NOMO-1 (cell line): ENCODE measurements around the gene ATMIN.
A peak's percentile ranks its signal among the peaks of the same experiment; 100 is the strongest.

ENCODE experiments used
- DNase-seq, 2 experiments: peaks; one replicate each; lab custom pipeline; 2025; ENCODE audit not compliant: unreplicated experiment in 2 of 2; lab: John Stamatoyannopoulos, UW

The ATMIN gene

GRCh38 chr16:81035398-81035974 lies at the start of gene ATMIN:
Gene ATMIN (plus strand): TSS chr16:81035842. CDS start chr16:81035871, 29 bp downstream.
- DNase-seq: peak; percentile 67 to 89

GRCh38 chr16:80986557-80986956 lies 49.1 kb upstream of the ATMIN start:
- no peak for DNase-seq

GRCh38 chr16:80988756-80989155 lies 46.9 kb upstream of the ATMIN start:
- DNase-seq: no peak

GRCh38 chr16:80989801-80990200 lies 45.8 kb upstream of the ATMIN start:
- DNase-seq: no peak

- no peak for DNase-seq
These were observed 45.1 kb upstream of the ATMIN start for GRCh38 chr16:80990577-80990976.

GRCh38 chr16:80990978-80991377 lies 44.7 kb upstream of the ATMIN start:
- DNase-seq: no peak

- no peak for DNase-seq
These were observed 43.7 kb upstream of the ATMIN start for GRCh38 chr16:80991792-80992430.

GRCh38 chr16:80992676-80993293 lies 42.9 kb upstream of the ATMIN start:
- DNase-seq: no peak

GRCh38 chr16:80993307-80993706 lies 42.3 kb upstream of the ATMIN start:
- no peak for DNase-seq

GRCh38 chr16:80993834-80994233 lies 41.8 kb upstream of the ATMIN start:
- DNase-seq: no peak

- DNase-seq: no peak
These were observed 41.2 kb upstream of the ATMIN start for GRCh38 chr16:80994451-80994850.

GRCh38 chr16:80996688-80997138 lies 38.9 kb upstream of the ATMIN start:
- no peak for DNase-seq

GRCh38 chr16:80997139-80997798 lies 38.4 kb upstream of the ATMIN start:
- no peak for DNase-seq

GRCh38 chr16:80997964-80998620 lies 37.5 kb upstream of the ATMIN start:
- DNase-seq: peak in 1 of 2 experiments; percentile 0

GRCh38 chr16:81000873-81001272 lies 34.8 kb upstream of the ATMIN start:
- DNase-seq: no peak

GRCh38 chr16:81001330-81001729 lies 34.3 kb upstream of the ATMIN start:
- no peak for DNase-seq

- no peak for DNase-seq
These were observed 32.6 kb upstream of the ATMIN start for GRCh38 chr16:81003064-81003463.

- no peak for DNase-seq
These were observed 31.8 kb upstream of the ATMIN start for GRCh38 chr16:81003610-81004460.

GRCh38 chr16:81004646-81005353 lies 30.8 kb upstream of the ATMIN start:
- peak; percentile 29 to 73 for DNase-seq
